Activated CD4-positive, alpha-beta memory T cell treated with anti-CD3 and anti-CD28 coated beads for 36 hours (primary cell): Measurements from ENCODE around the gene TAGLN2. TPM values are rescaled to one million over a fixed set of nuclear protein-coding genes. Genes with fewer than 3 reads are reported as not detected.

Experiments
- CTCF ChIA-PET: fragments of 350-600 bp; sonication (Branson Sonifier 250); formaldehyde crosslinking; loops from one replicate; lab custom pipeline; 2021; ENCODE audit warnings: antibody characterized with exemption, inconsistent platforms; lab: Charles Lee
- POLR2A ChIA-PET: fragments of 350-600 bp; sonication (Branson Sonifier 250); formaldehyde crosslinking; loops from one replicate; lab custom pipeline; 2021; ENCODE audit warnings: antibody characterized with exemption; lab: Charles Lee
- DNase-seq: peaks from one replicate; pipeline ENCODE4 v3.0.0-alpha.2; 2020
- H3K27ac Mint-ChIP-seq: one replicate; pipeline ENCODE4 v1.8.0; 2021; ENCODE audit warnings: mixed read lengths
- H3K27me3 Mint-ChIP-seq: one replicate; pipeline ENCODE4 v1.8.0; 2021; ENCODE audit warnings: mixed read lengths
- H3K36me3 Mint-ChIP-seq: one replicate; pipeline ENCODE4 v1.8.0; 2021; ENCODE audit warnings: mixed read lengths
- H3K4me1 Mint-ChIP-seq: one replicate; pipeline ENCODE4 v1.8.0; 2021; ENCODE audit warnings: low read depth, mixed read lengths
- H3K4me3 Mint-ChIP-seq: one replicate; pipeline ENCODE4 v1.8.0; 2021; ENCODE audit warnings: mild to moderate bottlenecking, mixed read lengths
- H3K9me3 Mint-ChIP-seq: one replicate; pipeline ENCODE4 v1.8.0; 2021; ENCODE audit warnings: mixed read lengths
- intact Hi-C: fragments of 100-400 bp; cut with micrococcal nuclease; formaldehyde crosslinking; loops from one replicate; pipeline ENCODE4 v1.15.1; 2023
- total RNA-seq, 2 experiments: library from RNA; stranded (reverse); gene quantifications; one replicate each; pipeline ENCODE4 v1.2.3, GENCODE V29; 2021

Gene TAGLN2
- total RNA-seq, 2 experiments from 2014 or later: 597 to 607 TPM

DNA sequence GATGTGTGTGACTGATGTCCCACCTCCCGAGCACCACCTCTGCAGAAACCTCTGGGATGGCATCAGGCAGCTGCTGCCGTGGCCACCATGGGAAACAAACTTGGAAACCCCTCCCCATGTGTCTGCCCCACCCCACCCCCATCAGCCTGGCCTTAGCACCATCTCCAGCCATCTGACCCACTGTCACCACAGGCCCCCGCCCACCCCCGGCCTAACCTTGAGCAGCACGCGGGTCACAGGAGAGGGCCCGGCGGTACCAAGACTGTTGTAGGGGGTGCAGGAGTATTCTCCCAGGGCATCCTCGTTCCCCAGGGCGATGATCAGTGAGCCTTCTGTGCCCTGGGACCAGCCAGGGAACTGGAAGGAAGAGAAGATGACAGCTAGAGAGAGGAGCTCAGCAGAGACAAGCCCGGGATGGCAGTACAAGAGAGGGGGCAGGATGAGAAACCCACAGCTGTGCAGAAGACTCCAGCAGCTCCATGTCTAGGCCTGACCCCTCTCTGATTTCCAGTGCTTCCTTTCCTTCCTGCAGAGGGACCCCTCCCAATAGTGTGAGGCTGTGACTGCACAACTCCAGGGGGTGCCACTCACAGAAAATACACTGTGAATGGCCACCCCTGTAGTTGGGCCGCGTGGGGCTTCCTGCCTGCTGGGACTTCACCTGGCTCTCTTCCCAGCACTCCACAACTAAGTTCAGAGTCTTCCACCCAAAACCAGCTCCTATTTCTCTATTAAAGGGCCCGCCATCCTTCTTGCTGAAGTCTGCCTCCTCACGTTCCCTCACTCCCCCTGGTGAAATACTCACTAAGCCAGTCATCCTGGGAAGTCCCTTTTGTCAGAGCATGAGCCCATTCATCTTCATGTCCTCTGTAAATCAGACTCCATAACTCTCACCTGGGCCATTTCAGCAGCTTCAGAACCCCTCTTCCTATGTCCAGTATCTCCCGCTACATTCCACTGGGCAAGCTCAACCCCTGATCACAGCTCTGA lies 7.3 kb upstream of the TAGLN2 start:
- Mint-ChIP-seq H3K36me3 (no peaks in the 10 kb centered on the region), H3K27me3 (no peaks in the 10 kb centered on the region), H3K27ac (no peak overlapping the region), H3K4me1 (peaks cover 3% of the 10 kb centered on the region), H3K4me3 (no peak overlapping the region), H3K9me3 (no peaks in the 10 kb centered on the region)
- intact Hi-C loops: no loop called here
- ChIA-PET CTCF (interaction anchor here (0.9 to 16.2 kb wide), 5 partner anchors 8 to 146 kb away, joined by 3 to 311 read pairs (median 4); no protein-coding TSS in a partner anchor), POLR2A (no interaction called here)
- no peak for DNase-seq

GRCh38 chr1:159931795-159932173 lies 6.5 kb upstream of the TAGLN2 start:
- H3K36me3 Mint-ChIP-seq: no peaks in the 10 kb centered on the region
- POLR2A ChIA-PET: no interaction called here
- intact Hi-C loops: no loop called here
- H3K27me3 Mint-ChIP-seq: no peaks in the 10 kb centered on the region
- CTCF ChIA-PET: interaction anchor here (16.2 kb wide), 1 partner anchor 72 kb away, joined by 311 read pairs; no protein-coding TSS in a partner anchor
- peaks cover 3% of the 10 kb centered on the region for H3K4me1 Mint-ChIP-seq
- no peaks in the 10 kb centered on the region for H3K9me3 Mint-ChIP-seq
- H3K4me3 Mint-ChIP-seq: no peak overlapping the region
- H3K27ac Mint-ChIP-seq: no peak overlapping the region
- DNase-seq: no peak

DNA sequence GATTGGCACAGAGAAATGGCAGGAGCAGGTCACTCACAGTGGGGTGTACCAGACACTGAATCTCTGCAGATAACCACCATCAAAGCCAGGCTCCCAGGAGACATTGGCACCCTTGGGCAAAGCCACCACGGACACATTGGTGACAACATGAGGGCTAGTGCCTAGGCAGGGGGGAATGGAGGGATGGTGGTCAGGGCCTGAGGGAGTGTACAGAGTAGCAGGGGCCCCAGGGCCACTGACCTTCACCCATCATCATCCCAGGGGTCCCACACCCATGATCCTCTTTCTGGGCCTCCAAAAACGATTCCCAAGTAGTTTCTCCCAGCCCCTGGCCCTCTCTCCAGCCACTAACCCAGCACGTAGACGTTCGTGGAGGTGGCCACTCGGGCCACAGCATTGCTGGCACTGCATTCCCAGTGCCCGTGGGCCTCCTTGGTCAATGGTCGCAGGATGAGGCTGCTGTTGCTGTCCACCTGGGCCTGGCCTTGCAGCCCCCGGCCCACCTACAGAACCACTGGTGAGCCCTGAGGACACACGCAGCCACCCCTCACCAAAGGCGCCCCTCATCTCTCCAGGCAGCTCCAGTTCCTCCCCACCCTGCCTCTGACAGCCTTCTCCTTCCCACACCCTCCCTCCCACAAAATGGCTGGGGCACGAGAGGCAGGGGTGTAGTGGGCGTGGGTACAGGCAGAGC lies 5.9 kb upstream of the TAGLN2 start:
- no peak overlapping the region for H3K27ac Mint-ChIP-seq
- intact Hi-C loops: no loop called here
- POLR2A ChIA-PET: no interaction called here

DNA sequence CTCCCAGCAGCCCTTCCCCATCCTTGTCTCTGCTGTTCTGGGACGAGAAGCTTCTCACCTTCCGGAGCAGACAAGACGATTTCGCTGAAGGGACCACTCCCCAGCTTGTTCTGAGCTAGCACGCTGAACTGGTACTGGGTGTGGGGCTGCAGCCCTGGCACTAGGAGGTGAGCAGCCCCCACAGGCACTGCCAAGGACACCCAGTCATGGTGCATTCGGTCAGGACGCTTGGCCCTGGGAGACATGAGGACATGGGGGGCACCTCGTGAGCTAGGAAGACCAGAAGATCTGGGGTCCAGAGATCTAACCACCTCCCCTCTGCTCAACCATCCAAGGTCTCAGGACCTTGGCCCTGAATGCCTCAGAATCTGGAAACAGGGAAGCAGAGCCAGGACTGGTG lies 5.3 kb upstream of the TAGLN2 start:
- no peaks in the 10 kb centered on the region for H3K36me3 Mint-ChIP-seq
- intact Hi-C loops: no loop called here
- no peak for DNase-seq
- H3K27me3 Mint-ChIP-seq: no peaks in the 10 kb centered on the region
- no peaks in the 10 kb centered on the region for H3K9me3 Mint-ChIP-seq
- CTCF ChIA-PET: interaction anchor here (16.2 kb wide), 1 partner anchor 73 kb away, joined by 311 read pairs; no protein-coding TSS in a partner anchor
- no peak overlapping the region for H3K4me3 Mint-ChIP-seq
- no peak overlapping the region for H3K27ac Mint-ChIP-seq
- POLR2A ChIA-PET: interaction anchor here (0.6 kb wide), 1 partner anchor 1685 kb away, joined by 4 read pairs; no protein-coding TSS in a partner anchor
- peaks cover 6% of the 10 kb centered on the region for H3K4me1 Mint-ChIP-seq

More for the DNA sequence above, 5.9 kb upstream of the TAGLN2 start:
- no peaks in the 10 kb centered on the region for H3K27me3 Mint-ChIP-seq
- no peak overlapping the region for H3K4me3 Mint-ChIP-seq
- DNase-seq: no peak
- peaks cover 3% of the 10 kb centered on the region for H3K4me1 Mint-ChIP-seq
- H3K9me3 Mint-ChIP-seq: no peaks in the 10 kb centered on the region
- H3K36me3 Mint-ChIP-seq: no peaks in the 10 kb centered on the region
- CTCF ChIA-PET: interaction anchor here (16.2 kb wide), 1 partner anchor 73 kb away, joined by 311 read pairs; no protein-coding TSS in a partner anchor

GRCh38 chr1:159930216-159930615 lies 4.9 kb upstream of the TAGLN2 start:
- Mint-ChIP-seq H3K36me3 (peaks cover 2% of the 10 kb centered on the region), H3K27ac (no peak overlapping the region), H3K27me3 (no peaks in the 10 kb centered on the region), H3K4me1 (peaks cover 6% of the 10 kb centered on the region), H3K4me3 (no peak overlapping the region), H3K9me3 (no peaks in the 10 kb centered on the region)
- ChIA-PET CTCF (interaction anchor here (16.2 kb wide), 1 partner anchor 74 kb away, joined by 311 read pairs; no protein-coding TSS in a partner anchor), POLR2A (interaction anchor here (0.6 kb wide), 1 partner anchor 1685 kb away, joined by 4 read pairs; no protein-coding TSS in a partner anchor)
- DNase-seq: no peak
- intact Hi-C loops: no loop called here

GRCh38 chr1:159929155-159930051 lies 4.1 kb upstream of the TAGLN2 start:
- no peak for DNase-seq
- Mint-ChIP-seq H3K27me3 (no peaks in the 10 kb centered on the region), H3K9me3 (no peaks in the 10 kb centered on the region), H3K4me1 (peaks cover 6% of the 10 kb centered on the region), H3K36me3 (peaks cover 3% of the 10 kb centered on the region), H3K4me3 (no peak overlapping the region), H3K27ac (no peak overlapping the region)
- intact Hi-C loops: loop anchor here (10.0 kb wide), 1 partner anchor 715 kb away; the partner anchor contains the start of gene SLAMF1
- POLR2A ChIA-PET: no interaction called here
- CTCF ChIA-PET: interaction anchor here (16.2 kb wide), 1 partner anchor 75 kb away, joined by 311 read pairs; no protein-coding TSS in a partner anchor

DNA sequence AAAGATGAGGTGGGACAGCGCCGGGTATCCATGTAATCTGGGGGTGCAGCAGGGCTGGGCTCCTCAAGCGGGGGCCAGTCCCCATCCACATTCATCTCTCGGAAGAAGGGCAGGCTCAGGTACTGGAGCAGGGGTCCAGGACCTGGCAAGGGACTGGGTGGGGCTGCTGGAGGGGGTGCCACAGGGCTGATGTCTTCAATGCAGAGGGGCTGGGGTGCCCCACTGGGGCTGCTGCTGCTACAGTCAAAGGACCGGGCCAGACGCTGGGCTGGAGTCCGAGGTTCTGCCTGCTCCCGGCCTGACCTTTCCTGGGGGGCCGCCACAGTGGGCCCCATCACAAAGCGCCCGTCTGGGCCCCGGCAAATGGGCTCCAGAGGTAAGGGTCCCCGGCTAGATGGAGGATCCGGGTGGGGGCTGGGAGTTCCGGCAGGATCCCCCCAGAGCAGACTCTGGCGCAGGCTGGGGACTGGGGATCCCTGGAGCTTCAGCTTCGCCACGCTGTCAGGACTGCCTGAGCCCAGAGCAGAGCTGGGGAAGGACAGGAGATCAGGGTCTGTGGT lies 3.3 kb upstream of the TAGLN2 start:
- peaks cover 11% of the 10 kb centered on the region for H3K36me3 Mint-ChIP-seq
- no peaks in the 10 kb centered on the region for H3K27me3 Mint-ChIP-seq
- H3K27ac Mint-ChIP-seq: no peak overlapping the region
- ChIA-PET CTCF (interaction anchor here (16.2 kb wide), 1 partner anchor 75 kb away, joined by 311 read pairs; no protein-coding TSS in a partner anchor), POLR2A (interaction anchor here (0.6 kb wide), 1 partner anchor 79 kb away, joined by 3 read pairs; no protein-coding TSS in a partner anchor)
- no peak overlapping the region for H3K4me3 Mint-ChIP-seq
- DNase-seq: no peak
- no peaks in the 10 kb centered on the region for H3K9me3 Mint-ChIP-seq
- H3K4me1 Mint-ChIP-seq: peaks cover 6% of the 10 kb centered on the region
- intact Hi-C loops: loop anchor here (10.0 kb wide), 1 partner anchor 716 kb away; the partner anchor contains the start of gene SLAMF1

- Mint-ChIP-seq H3K4me3 (no peak overlapping the region), H3K36me3 (peaks cover 17% of the 10 kb centered on the region), H3K27me3 (no peaks in the 10 kb centered on the region), H3K27ac (no peak overlapping the region), H3K9me3 (no peaks in the 10 kb centered on the region), H3K4me1 (peaks cover 11% of the 10 kb centered on the region)
- DNase-seq: no peak
- CTCF ChIA-PET: interaction anchor here (16.2 kb wide), 1 partner anchor 76 kb away, joined by 311 read pairs; no protein-coding TSS in a partner anchor
- intact Hi-C loops: loop anchor here (10.0 kb wide), 1 partner anchor 717 kb away; the partner anchor contains the start of gene SLAMF1
- POLR2A ChIA-PET: interaction anchor here (0.6 kb wide), 2 partner anchors 80 to 646 kb away, joined by 3 to 7 read pairs; no protein-coding TSS in a partner anchor
These were observed 2.6 kb upstream of the TAGLN2 start for GRCh38 chr1:159927849-159928431.

- Mint-ChIP-seq H3K36me3 (peaks cover 19% of the 10 kb centered on the region), H3K4me1 (peaks cover 16% of the 10 kb centered on the region), H3K9me3 (no peaks in the 10 kb centered on the region), H3K4me3 (no peak overlapping the region), H3K27me3 (no peaks in the 10 kb centered on the region), H3K27ac (no peak overlapping the region)
- intact Hi-C loops: loop anchor here (10.0 kb wide), 1 partner anchor 717 kb away; the partner anchor contains the start of gene SLAMF1
- CTCF ChIA-PET: interaction anchor here (16.2 kb wide), 1 partner anchor 77 kb away, joined by 311 read pairs; no protein-coding TSS in a partner anchor
- POLR2A ChIA-PET: interaction anchor here (0.6 kb wide), 1 partner anchor 646 kb away, joined by 7 read pairs; no protein-coding TSS in a partner anchor
- DNase-seq: no peak
These were observed 2.0 kb upstream of the TAGLN2 start for GRCh38 chr1:159927211-159927848.
